ENCODE results near the gene ORC4.

The ORC4 gene

GRCh38 chr2:147939313-147939712 lies 81.2 kb downstream of the ORC4 start:
- H3K4me1 ChIP-seq (ENCODE audit: control insufficient read depth, insufficient read depth, low read length), result no peaks in the 10 kb centered on the region
- H3K4me3 ChIP-seq (ENCODE audit: insufficient read depth, low read depth, low read length), result no peak overlapping the region
- no peaks in the 10 kb centered on the region for H3K9me3 ChIP-seq (ENCODE audit: control insufficient read depth, low read length)
- no peaks in the 10 kb centered on the region for H3K27me3 ChIP-seq (ENCODE audit: control insufficient read depth, insufficient read depth, low read length, poor library complexity, severe bottlenecking)
- no peak overlapping the region for H3K27ac ChIP-seq (ENCODE audit: insufficient read depth, low read depth, low read length, poor library complexity, severe bottlenecking)
- peaks cover 22% of the 10 kb centered on the region for H3K36me3 ChIP-seq (ENCODE audit: control insufficient read depth, insufficient read depth, low read length)
- 100% methylated on average over 1 of the region's 1 CpG; no CpG with 5 or more reads in 1 of the 2 experiments for WGBS, 2 experiments

GRCh38 chr2:147937744-147938349 lies 82.7 kb downstream of the ORC4 start:
- no peak overlapping the region for H3K27ac ChIP-seq (ENCODE audit: insufficient read depth, low read depth, low read length, poor library complexity, severe bottlenecking)
- H3K4me3 ChIP-seq (ENCODE audit: insufficient read depth, low read depth, low read length), result no peak overlapping the region
- H3K27me3 ChIP-seq (ENCODE audit: control insufficient read depth, insufficient read depth, low read length, poor library complexity, severe bottlenecking), result no peaks in the 10 kb centered on the region
- H3K4me1 ChIP-seq (ENCODE audit: control insufficient read depth, insufficient read depth, low read length), result no peaks in the 10 kb centered on the region
- H3K36me3 ChIP-seq (ENCODE audit: control insufficient read depth, insufficient read depth, low read length), result peaks cover 19% of the 10 kb centered on the region
- no peaks in the 10 kb centered on the region for H3K9me3 ChIP-seq (ENCODE audit: control insufficient read depth, low read length)
- 67 to 83% methylated on average over 1 to 2 of the region's 3 CpGs for WGBS, 2 experiments

- WGBS, 2 experiments, result 92 to 100% methylated on average over 1 of the region's 1 CpG
- H3K4me1 ChIP-seq (ENCODE audit: control insufficient read depth, insufficient read depth, low read length), result no peaks in the 10 kb centered on the region
- H3K4me3 ChIP-seq (ENCODE audit: insufficient read depth, low read depth, low read length), result no peak overlapping the region
- no peaks in the 10 kb centered on the region for H3K27me3 ChIP-seq (ENCODE audit: control insufficient read depth, insufficient read depth, low read length, poor library complexity, severe bottlenecking)
- H3K9me3 ChIP-seq (ENCODE audit: control insufficient read depth, low read length), result no peaks in the 10 kb centered on the region
- no peak overlapping the region for H3K27ac ChIP-seq (ENCODE audit: insufficient read depth, low read depth, low read length, poor library complexity, severe bottlenecking)
- peaks cover 19% of the 10 kb centered on the region for H3K36me3 ChIP-seq (ENCODE audit: control insufficient read depth, insufficient read depth, low read length)
These were observed 85.5 kb downstream of the ORC4 start for GRCh38 chr2:147934881-147935620.

- Histone ChIP-seq H3K4me3 (ENCODE audit: insufficient read depth, low read depth, low read length) (no peak overlapping the region), H3K27me3 (ENCODE audit: control insufficient read depth, insufficient read depth, low read length, poor library complexity, severe bottlenecking) (no peaks in the 10 kb centered on the region), H3K36me3 (ENCODE audit: control insufficient read depth, insufficient read depth, low read length) (peaks cover 19% of the 10 kb centered on the region), H3K27ac (ENCODE audit: insufficient read depth, low read depth, low read length, poor library complexity, severe bottlenecking) (no peak overlapping the region), H3K9me3 (ENCODE audit: control insufficient read depth, low read length) (no peaks in the 10 kb centered on the region), H3K4me1 (ENCODE audit: control insufficient read depth, insufficient read depth, low read length) (no peaks in the 10 kb centered on the region)
These were observed 86.6 kb downstream of the ORC4 start for GRCh38 chr2:147933931-147934330.

GRCh38 chr2:147927053-147927588 lies 93.4 kb downstream of the ORC4 start:
- Histone ChIP-seq H3K27ac (ENCODE audit: insufficient read depth, low read depth, low read length, poor library complexity, severe bottlenecking) (no peak overlapping the region), H3K4me1 (ENCODE audit: control insufficient read depth, insufficient read depth, low read length) (no peaks in the 10 kb centered on the region), H3K36me3 (ENCODE audit: control insufficient read depth, insufficient read depth, low read length) (no peaks in the 10 kb centered on the region), H3K27me3 (ENCODE audit: control insufficient read depth, insufficient read depth, low read length, poor library complexity, severe bottlenecking) (no peaks in the 10 kb centered on the region), H3K9me3 (ENCODE audit: control insufficient read depth, low read length) (no peaks in the 10 kb centered on the region), H3K4me3 (ENCODE audit: insufficient read depth, low read depth, low read length) (no peak overlapping the region)
- 95% methylated on average over 2 to 4 of the region's 4 CpGs for WGBS, 2 experiments

GRCh38 chr2:147925886-147926285 lies 94.7 kb downstream of the ORC4 start:
- no peak overlapping the region for H3K27ac ChIP-seq (ENCODE audit: insufficient read depth, low read depth, low read length, poor library complexity, severe bottlenecking)
- H3K4me1 ChIP-seq (ENCODE audit: control insufficient read depth, insufficient read depth, low read length), result no peaks in the 10 kb centered on the region

GRCh38 chr2:147924647-147925046 lies 95.9 kb downstream of the ORC4 start:
- Histone ChIP-seq H3K27ac (ENCODE audit: insufficient read depth, low read depth, low read length, poor library complexity, severe bottlenecking) (no peak overlapping the region), H3K4me1 (ENCODE audit: control insufficient read depth, insufficient read depth, low read length) (no peaks in the 10 kb centered on the region), H3K4me3 (ENCODE audit: insufficient read depth, low read depth, low read length) (no peak overlapping the region), H3K27me3 (ENCODE audit: control insufficient read depth, insufficient read depth, low read length, poor library complexity, severe bottlenecking) (no peaks in the 10 kb centered on the region), H3K36me3 (ENCODE audit: control insufficient read depth, insufficient read depth, low read length) (no peaks in the 10 kb centered on the region), H3K9me3 (ENCODE audit: control insufficient read depth, low read length) (no peaks in the 10 kb centered on the region)
- 88 to 97% methylated on average over 3 of the region's 3 CpGs for WGBS, 2 experiments

More at GRCh38 chr2:147925886-147926285, 94.7 kb downstream of the ORC4 start:
- Histone ChIP-seq H3K4me3 (ENCODE audit: insufficient read depth, low read depth, low read length) (no peak overlapping the region), H3K36me3 (ENCODE audit: control insufficient read depth, insufficient read depth, low read length) (no peaks in the 10 kb centered on the region), H3K27me3 (ENCODE audit: control insufficient read depth, insufficient read depth, low read length, poor library complexity, severe bottlenecking) (no peaks in the 10 kb centered on the region), H3K9me3 (ENCODE audit: control insufficient read depth, low read length) (no peaks in the 10 kb centered on the region)

GRCh38 chr2:147923846-147924245 lies 96.7 kb downstream of the ORC4 start:
- no peak overlapping the region for H3K27ac ChIP-seq (ENCODE audit: insufficient read depth, low read depth, low read length, poor library complexity, severe bottlenecking)
- no peaks in the 10 kb centered on the region for H3K9me3 ChIP-seq (ENCODE audit: control insufficient read depth, low read length)
- H3K36me3 ChIP-seq (ENCODE audit: control insufficient read depth, insufficient read depth, low read length), result no peaks in the 10 kb centered on the region
- WGBS, 2 experiments, result 91 to 98% methylated on average over 3 of the region's 3 CpGs
- H3K4me1 ChIP-seq (ENCODE audit: control insufficient read depth, insufficient read depth, low read length), result no peaks in the 10 kb centered on the region
- H3K27me3 ChIP-seq (ENCODE audit: control insufficient read depth, insufficient read depth, low read length, poor library complexity, severe bottlenecking), result no peaks in the 10 kb centered on the region
- H3K4me3 ChIP-seq (ENCODE audit: insufficient read depth, low read depth, low read length), result no peak overlapping the region

GRCh38 chr2:147917161-147917560 lies 103.4 kb downstream of the ORC4 start:
- no peaks in the 10 kb centered on the region for H3K9me3 ChIP-seq (ENCODE audit: control insufficient read depth, low read length)
- H3K27me3 ChIP-seq (ENCODE audit: control insufficient read depth, insufficient read depth, low read length, poor library complexity, severe bottlenecking), result no peaks in the 10 kb centered on the region
- no peak overlapping the region for H3K27ac ChIP-seq (ENCODE audit: insufficient read depth, low read depth, low read length, poor library complexity, severe bottlenecking)
- WGBS, 2 experiments, result 91 to 97% methylated on average over 3 of the region's 4 CpGs
- H3K4me3 ChIP-seq (ENCODE audit: insufficient read depth, low read depth, low read length), result no peak overlapping the region
- H3K36me3 ChIP-seq (ENCODE audit: control insufficient read depth, insufficient read depth, low read length), result no peaks in the 10 kb centered on the region
- H3K4me1 ChIP-seq (ENCODE audit: control insufficient read depth, insufficient read depth, low read length), result peaks cover 10% of the 10 kb centered on the region

GRCh38 chr2:147916723-147917122 lies 103.8 kb downstream of the ORC4 start:
- H3K4me3 ChIP-seq (ENCODE audit: insufficient read depth, low read depth, low read length), result no peak overlapping the region
- 93 to 94% methylated on average over 4 of the region's 4 CpGs for WGBS, 2 experiments
- H3K27ac ChIP-seq (ENCODE audit: insufficient read depth, low read depth, low read length, poor library complexity, severe bottlenecking), result no peak overlapping the region
- no peaks in the 10 kb centered on the region for H3K36me3 ChIP-seq (ENCODE audit: control insufficient read depth, insufficient read depth, low read length)
- no peaks in the 10 kb centered on the region for H3K9me3 ChIP-seq (ENCODE audit: control insufficient read depth, low read length)
- H3K27me3 ChIP-seq (ENCODE audit: control insufficient read depth, insufficient read depth, low read length, poor library complexity, severe bottlenecking), result no peaks in the 10 kb centered on the region
- H3K4me1 ChIP-seq (ENCODE audit: control insufficient read depth, insufficient read depth, low read length), result peaks cover 10% of the 10 kb centered on the region

All from ectodermal cell (in vitro differentiated cells).